ENCODE measurements around the gene TMEM108. TPM values are rescaled to one million over a fixed set of nuclear protein-coding genes. Genes with fewer than 3 reads are reported as not detected.
A peak's percentile ranks its signal among the peaks of the same experiment; 100 is the strongest.

Gene TMEM108
- total and polyA plus RNA-seq, 3 donors from 2014 or later, result 13.9 to 44.3 (median 16.1) TPM

GRCh38 chr3:133023362-133023761 lies 14.8 kb upstream of the TMEM108 start:
- Histone ChIP-seq H3K27ac (no peak overlapping the region), H3K9me3 (no peaks in the 10 kb centered on the region), H3K27me3 (no peaks in the 10 kb centered on the region), H3K4me1 (no peaks in the 10 kb centered on the region), H3K36me3 (ENCODE audit: low read depth, missing control alignments) (no peaks in the 10 kb centered on the region), H3K4me3 (no peak overlapping the region)
- no peak for TF ChIP-seq POLR2A (IDR thresholded peaks at IDR 0.05)
- TF ChIP-seq CTCF (IDR thresholded peaks at IDR 0.05), result no peak
- no peak for DNase-seq
- intact Hi-C loops (cut with DNase I; ENCODE audit: low total_unique reads), result no loop called here
- WGBS, 2 donors, result 91 to 94% methylated on average over 1 of the region's 1 CpG

- no peak overlapping the region for H3K4me3 ChIP-seq
- no peak for TF ChIP-seq CTCF (IDR thresholded peaks at IDR 0.05)
- H3K36me3 ChIP-seq (ENCODE audit: low read depth, missing control alignments), result no peaks in the 10 kb centered on the region
- intact Hi-C loops (cut with DNase I; ENCODE audit: low total_unique reads), result no loop called here
- DNase-seq, result no peak
- H3K27me3 ChIP-seq, result no peaks in the 10 kb centered on the region
- H3K9me3 ChIP-seq, result no peaks in the 10 kb centered on the region
- H3K27ac ChIP-seq, result no peak overlapping the region
- 62 to 72% methylated on average over 3 of the region's 3 CpGs for WGBS, 2 donors
- no peaks in the 10 kb centered on the region for H3K4me1 ChIP-seq
Measured at GRCh38 chr3:133025546-133025945, 12.6 kb upstream of the TMEM108 start.

GRCh38 chr3:133032301-133032700 lies 5.9 kb upstream of the TMEM108 start:
- H3K27ac ChIP-seq, result no peak overlapping the region
- H3K36me3 ChIP-seq (ENCODE audit: low read depth, missing control alignments), result no peaks in the 10 kb centered on the region
- no peaks in the 10 kb centered on the region for H3K9me3 ChIP-seq
- no peaks in the 10 kb centered on the region for H3K27me3 ChIP-seq
- H3K4me1 ChIP-seq, result no peaks in the 10 kb centered on the region
- no peak for TF ChIP-seq CTCF (IDR thresholded peaks at IDR 0.05)
- no peak for TF ChIP-seq POLR2A (IDR thresholded peaks at IDR 0.05)
- no peak overlapping the region for H3K4me3 ChIP-seq
- intact Hi-C loops (cut with DNase I; ENCODE audit: low total_unique reads), result no loop called here
- no peak for DNase-seq
- 97% methylated on average over 3 of the region's 3 CpGs for WGBS, 2 donors

- no peak for TF ChIP-seq POLR2A (IDR thresholded peaks at IDR 0.05)
- TF ChIP-seq CTCF (IDR thresholded peaks at IDR 0.05), result no peak
- H3K4me3 ChIP-seq, result peak overlapping the region; percentile 58 to 74
- H3K36me3 ChIP-seq (ENCODE audit: low read depth, missing control alignments), result no peaks in the 10 kb centered on the region
- 31 to 54% methylated on average over 9 of the region's 9 CpGs for WGBS, 2 donors
- H3K27me3 ChIP-seq, result no peaks in the 10 kb centered on the region
- intact Hi-C loops (cut with DNase I; ENCODE audit: low total_unique reads), result no loop called here
- no peaks in the 10 kb centered on the region for H3K4me1 ChIP-seq
- no peak overlapping the region for H3K27ac ChIP-seq
- no peaks in the 10 kb centered on the region for H3K9me3 ChIP-seq
- DNase-seq, result no peak
Measured at GRCh38 chr3:133037436-133037835, 755 bp upstream of the TMEM108 start.

GRCh38 chr3:133038731-133039375 lies 662 bp downstream of the TMEM108 start:
- TF ChIP-seq CTCF (IDR thresholded peaks at IDR 0.05), result no peak
- TF ChIP-seq POLR2A (IDR thresholded peaks at IDR 0.05), result no peak
- Histone ChIP-seq H3K36me3 (ENCODE audit: low read depth, missing control alignments) (no peaks in the 10 kb centered on the region), H3K27me3 (no peaks in the 10 kb centered on the region), H3K9me3 (no peaks in the 10 kb centered on the region), H3K4me3 (peak overlapping the region; percentile 58 to 74), H3K27ac (peak overlapping the region in 1 of 2 donors; percentile 39), H3K4me1 (no peaks in the 10 kb centered on the region)
- WGBS, 2 donors, result 3 to 4% methylated on average over 29 to 31 of the region's 31 CpGs
- intact Hi-C loops (cut with DNase I; ENCODE audit: low total_unique reads), result no loop called here
- DNase-seq, result peak; percentile 28
